22Rv1 (cell line): ENCODE results near the gene LRMDA.

Experiments
- H3K27ac ChIP-seq: fragments of 450-650 bp; 2 replicates; pipeline ENCODE4 v1.5.1; 2017
- CTCF ChIP-seq: fragments of 450-650 bp; IDR thresholded peaks from 2 replicates; pipeline ENCODE4 v1.5.1; 2017; ENCODE audit warnings: mild to moderate bottlenecking
- ZFX ChIP-seq: fragments of 450-650 bp; IDR thresholded peaks from 2 replicates; pipeline ENCODE4 v1.6.1; 2017; ENCODE audit warnings: antibody characterized with exemption, borderline replicate concordance

LRMDA gene

GRCh38 chr10:75982611-75983369, 551.4 kb downstream of the LRMDA start:
- TF ChIP-seq ZFX, result no peak
- TF ChIP-seq CTCF, result no peak
- H3K27ac ChIP-seq, result no peak overlapping the region

DNA sequence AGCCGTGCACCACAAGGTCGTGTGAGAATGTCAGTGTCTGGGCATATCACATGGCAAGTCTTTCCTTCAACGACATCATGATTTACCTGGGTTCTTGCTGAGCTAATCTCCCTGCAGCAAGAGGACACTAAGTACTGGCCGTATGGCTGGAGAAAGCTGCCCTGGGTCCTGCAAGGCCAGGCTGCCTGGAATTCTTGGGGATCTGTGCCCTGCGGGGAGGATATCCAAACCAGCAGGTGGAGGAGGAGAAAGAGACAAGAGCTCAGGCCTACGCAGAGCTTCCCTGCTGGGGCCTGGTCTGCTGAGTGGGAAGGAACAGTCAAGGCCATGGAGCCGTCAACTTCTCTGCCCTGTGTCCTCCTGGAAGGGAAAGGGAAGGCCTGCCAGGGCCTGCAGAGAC, 552.6 kb downstream of the LRMDA start:
- no peak overlapping the region for H3K27ac ChIP-seq
- no peak for TF ChIP-seq CTCF
- TF ChIP-seq ZFX, result no peak

- TF ChIP-seq ZFX (no peak), CTCF (no peak)
- no peak overlapping the region for H3K27ac ChIP-seq
Observed at GRCh38 chr10:75987616-75988015, 556.2 kb downstream of the LRMDA start.

- H3K27ac ChIP-seq, result no peak overlapping the region
- TF ChIP-seq CTCF (no peak), ZFX (no peak)
Observed at GRCh38 chr10:75994357-75995040, 563.1 kb downstream of the LRMDA start.

- TF ChIP-seq CTCF, result no peak
- no peak for TF ChIP-seq ZFX
- no peak overlapping the region for H3K27ac ChIP-seq
Observed at GRCh38 chr10:75995041-75995430, 563.6 kb downstream of the LRMDA start.

GRCh38 chr10:75995720-75996119, 564.3 kb downstream of the LRMDA start:
- TF ChIP-seq CTCF, result no peak
- TF ChIP-seq ZFX, result no peak
- H3K27ac ChIP-seq, result no peak overlapping the region

DNA sequence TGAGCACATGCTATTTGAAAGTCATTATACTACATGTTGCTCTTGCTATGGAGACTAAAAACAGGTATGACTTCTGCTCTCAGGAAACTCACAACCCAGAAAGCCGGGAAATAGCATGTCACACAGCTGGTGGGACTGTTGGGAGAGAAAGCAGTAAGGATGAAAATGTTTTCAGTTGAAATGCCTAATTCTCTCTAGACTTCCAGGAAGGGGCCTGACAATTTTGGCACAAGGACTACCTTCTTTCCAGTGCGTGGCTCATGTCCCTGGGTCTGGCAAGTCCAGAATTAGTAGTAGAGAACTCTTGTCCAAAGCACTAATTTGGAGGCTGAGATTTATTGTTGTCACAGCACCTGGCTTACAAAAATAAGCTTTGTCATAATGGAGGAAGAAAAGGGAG, 567.6 kb downstream of the LRMDA start:
- TF ChIP-seq ZFX (no peak), CTCF (no peak)
- H3K27ac ChIP-seq, result no peak overlapping the region
